Stimulated activated CD8-positive, alpha-beta memory T cell treated with anti-CD3 and anti-CD28 coated beads, Interleukin-12 subunit alpha, Interleukin-12 subunit beta, amount 100 ng/mL, for 4 hours (primary cell): Measurements from ENCODE around the gene ZNF608.

ENCODE experiments used
- DNase-seq: peaks from one replicate; pipeline ENCODE4 v3.0.0-alpha.2; 2020; ENCODE audit warnings: low read depth

Gene ZNF608

DNA sequence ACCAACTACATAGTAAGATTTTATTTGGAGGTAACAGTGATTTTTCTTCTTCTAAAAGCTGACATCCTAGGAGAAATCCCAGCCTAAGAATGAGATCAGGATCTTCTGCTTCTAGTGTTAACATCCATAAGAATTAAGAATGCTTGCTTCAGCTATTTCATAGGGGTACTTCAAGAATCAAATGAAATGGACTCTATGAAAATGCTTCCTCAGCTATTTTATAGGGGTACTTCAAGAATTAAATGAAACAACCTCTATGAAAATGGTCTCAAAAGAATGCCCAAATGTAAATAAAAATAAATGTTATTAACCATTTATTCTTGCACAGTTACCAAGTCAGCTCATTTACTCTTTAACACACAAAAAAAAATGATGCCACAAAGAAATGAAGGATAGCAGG, 31.5 kb downstream of the ZNF608 start:
- no peak for DNase-seq

DNA sequence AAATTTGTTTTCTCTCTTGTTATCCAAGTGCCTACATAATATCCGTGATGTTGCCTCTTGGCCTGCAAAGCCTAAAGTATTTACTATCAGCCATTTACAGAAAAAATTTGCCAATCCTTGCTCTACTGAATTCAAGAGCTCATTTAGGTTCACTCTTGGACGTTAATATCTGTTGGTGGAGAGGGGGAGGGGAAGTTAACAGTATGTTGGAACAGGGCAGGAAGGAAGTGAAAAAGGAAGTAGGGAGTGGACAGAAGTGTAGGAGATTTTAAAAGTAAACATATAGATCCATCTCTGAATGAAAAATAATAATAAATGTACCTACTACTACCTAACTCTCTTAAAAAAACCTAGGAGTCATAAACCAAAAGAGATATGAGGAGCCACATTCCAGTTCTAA, 32.8 kb downstream of the ZNF608 start:
- DNase-seq, result no peak

DNA sequence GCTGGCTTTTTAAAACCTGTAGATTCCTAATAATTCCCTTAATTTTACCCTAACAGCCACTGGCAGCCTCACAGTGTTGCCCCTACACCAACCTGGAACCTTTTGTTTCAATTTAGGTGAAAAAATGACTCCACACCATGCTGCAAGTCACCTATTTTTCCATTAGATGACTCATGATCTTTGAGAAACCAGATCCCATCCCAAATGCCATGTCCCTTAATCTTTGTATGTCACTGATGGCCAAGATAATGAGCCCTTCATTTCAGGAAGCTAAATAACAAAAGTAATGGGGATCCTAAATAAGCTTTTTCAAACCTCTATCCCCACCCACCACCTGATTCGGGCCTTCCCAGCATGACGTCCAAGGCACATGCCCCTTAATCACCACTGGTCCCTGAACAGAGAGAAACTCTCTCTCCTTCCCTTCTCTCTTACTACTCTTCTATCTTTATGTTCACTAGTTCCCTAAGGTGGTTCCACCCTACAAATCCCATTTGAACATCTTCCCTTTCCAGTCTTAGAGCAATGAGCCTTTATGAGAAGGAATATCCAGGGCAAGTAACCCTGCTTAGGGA, 33.6 kb downstream of the ZNF608 start:
- no peak for DNase-seq

DNA sequence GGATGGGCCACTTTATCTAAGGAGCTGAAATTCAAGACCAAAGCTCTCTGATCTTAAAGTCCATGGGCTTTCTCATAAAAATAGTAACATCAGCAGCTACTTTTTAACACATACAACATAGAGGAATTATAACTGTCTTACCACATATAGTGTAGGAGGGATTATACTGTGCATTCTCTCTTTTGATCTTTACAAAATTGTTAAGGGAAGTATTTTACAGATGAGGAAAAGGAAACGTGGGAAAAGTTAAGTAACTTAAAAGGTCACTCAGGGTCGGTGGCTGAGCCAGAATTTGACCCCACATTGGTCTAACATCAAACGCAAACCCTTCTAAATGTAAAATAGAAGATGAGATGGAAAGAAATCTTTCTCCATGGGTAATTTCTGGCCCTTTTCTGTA, 38.4 kb downstream of the ZNF608 start:
- DNase-seq, result no peak

DNA sequence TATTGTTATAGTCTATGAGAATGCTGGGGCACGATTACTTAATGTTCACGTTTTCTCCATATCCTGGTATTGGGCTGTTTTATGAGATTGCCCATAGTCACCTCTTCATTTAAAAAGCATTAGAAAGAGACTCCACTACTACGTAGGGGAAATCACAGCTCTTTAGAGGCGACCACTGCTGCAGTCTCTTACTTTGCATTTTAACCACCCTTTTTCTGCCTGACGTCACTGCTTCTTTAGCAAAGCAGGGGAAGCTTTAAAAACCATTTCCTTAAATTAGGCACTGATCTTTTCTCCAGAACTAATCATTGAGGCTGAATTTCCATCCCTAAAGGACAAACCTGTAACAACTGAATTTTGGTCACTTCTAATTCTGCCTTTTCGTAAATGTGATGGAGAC, 38.9 kb downstream of the ZNF608 start:
- no peak for DNase-seq

DNA sequence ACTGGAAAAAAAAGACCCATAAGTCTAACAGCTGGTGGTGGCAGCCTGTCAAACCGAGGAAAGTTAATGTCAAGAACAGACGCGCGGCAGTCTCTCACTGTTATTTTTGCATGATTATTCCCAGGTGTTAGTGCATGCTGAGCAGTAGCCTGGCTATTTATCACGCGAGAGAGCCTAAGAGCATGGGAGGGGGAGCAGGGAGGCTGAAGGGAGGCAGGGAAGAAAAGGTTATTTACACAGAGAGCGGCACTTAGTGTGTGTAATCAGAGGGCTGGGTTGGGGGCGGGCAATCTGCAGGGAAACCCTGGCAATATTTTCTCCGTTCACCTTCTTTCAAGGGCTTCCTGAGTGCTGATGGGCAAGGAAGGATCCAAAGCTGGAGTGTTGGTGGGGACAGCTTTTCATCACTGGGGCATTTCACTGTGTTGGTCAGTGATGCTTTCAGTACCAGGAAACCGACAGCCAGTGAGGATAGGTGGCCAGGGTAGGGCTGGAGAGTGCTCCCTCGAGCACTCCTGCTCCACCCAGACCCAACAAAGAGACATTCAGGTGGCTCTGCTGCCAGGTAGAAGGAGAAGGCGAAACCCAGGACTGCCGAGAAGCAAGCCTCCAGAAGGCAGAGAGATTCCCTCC, 39.6 kb downstream of the ZNF608 start:
- no peak for DNase-seq

DNA sequence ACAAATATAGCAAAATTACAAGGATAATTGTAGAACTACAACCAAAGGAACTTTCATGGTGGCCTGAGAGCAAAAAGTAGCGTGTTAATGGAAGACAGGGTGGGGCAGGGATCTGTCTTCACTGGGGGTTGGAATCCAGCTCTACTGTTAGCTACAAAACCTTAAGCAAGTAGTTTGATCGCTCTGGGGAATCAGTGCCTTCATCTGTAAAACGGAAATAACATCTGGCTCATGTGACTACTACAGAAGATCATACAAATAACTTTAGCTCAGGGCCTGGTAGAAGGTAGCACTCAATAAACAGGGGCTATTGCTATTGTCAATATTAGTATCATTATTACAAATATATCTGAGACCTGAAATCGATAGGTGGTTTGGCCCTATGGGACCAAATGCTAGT, 40.4 kb downstream of the ZNF608 start:
- no peak for DNase-seq

DNA sequence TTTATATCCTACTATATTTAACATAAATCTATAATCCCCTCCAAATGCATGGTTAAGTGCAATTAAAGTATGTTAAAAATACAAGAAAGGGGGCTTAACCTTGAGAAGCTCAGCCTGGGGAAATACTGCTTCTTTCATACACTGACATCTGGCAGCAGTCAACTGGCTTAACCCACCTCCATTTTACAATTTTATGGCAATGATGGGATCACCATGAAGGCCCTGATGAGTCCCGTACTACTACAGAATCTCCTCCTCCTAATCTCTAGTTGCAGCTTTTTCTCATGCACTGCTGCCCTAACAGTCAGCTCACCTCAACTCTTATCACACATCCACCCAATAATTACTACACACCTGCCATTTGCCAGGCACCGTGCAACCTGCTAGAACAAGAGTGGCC, 40.9 kb downstream of the ZNF608 start:
- DNase-seq, result no peak

DNA sequence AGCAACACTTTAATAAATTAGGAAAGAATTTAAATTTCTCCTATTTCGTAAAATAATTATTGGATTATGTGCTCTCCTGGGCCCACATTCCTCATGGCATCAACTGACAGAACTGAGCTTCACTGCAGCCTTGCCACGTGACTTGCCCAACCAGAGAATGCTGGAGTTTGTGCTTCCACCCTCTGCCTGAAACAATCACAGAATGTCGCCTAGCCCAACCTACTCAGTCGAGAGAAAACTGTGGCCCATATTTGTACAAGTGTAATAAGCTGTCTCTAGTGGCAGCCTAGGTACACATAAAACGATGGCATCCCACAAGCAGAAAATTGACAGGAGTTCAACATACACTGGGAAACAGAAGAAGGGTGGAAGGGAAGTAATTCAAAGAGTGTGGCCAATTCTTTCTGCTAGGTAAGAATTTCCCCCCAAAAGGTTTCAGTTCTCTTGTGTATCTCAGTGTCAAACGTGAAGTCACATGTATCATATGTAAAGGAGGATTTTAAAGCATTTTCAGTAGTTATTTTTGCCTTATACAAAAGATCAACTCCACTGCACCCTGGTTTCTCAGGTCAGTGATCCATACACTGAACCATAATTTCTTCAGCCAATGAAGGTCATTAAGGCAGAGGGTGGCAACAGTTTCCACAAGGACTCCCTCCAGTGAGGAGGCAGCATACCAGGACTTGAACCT, 41.7 kb downstream of the ZNF608 start:
- DNase-seq, result no peak

DNA sequence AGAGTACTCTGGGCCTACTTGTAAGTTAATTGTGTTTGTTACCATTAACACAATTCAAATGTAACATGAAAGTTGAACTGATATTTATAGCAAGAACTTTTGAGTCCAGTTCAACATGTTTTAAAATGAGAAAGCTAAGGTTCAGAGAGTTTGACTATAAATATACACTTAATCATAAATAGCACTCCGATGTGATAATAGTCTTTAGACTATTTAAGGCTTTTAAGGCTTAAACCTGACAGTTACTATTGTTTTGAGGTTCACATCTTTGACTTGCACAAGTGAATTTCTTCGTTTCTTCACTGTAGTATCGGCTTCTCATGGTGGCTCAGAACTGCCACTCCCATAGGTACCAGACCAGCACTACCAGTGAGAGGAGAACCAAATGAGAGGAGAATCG, 42.4 kb downstream of the ZNF608 start:
- DNase-seq, result no peak

DNA sequence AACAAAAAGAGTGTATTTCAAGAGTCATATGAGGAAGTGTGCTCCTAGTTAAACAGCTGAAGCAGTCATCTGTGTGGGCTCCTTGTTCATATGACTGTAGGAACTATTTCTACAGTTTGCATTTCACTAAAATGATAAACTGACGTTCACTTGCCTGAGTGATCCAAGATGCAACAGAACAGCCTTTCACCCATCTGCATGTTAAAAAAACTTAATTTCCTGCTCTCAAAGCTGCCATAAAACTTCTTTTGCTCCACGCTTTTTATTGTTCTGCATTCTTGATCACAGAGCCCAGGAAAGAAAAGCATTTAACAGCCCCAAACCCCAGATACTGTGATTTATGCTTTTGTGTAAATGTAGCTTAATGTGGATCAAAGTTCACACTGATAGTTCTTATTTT, 43.9 kb downstream of the ZNF608 start:
- no peak for DNase-seq

DNA sequence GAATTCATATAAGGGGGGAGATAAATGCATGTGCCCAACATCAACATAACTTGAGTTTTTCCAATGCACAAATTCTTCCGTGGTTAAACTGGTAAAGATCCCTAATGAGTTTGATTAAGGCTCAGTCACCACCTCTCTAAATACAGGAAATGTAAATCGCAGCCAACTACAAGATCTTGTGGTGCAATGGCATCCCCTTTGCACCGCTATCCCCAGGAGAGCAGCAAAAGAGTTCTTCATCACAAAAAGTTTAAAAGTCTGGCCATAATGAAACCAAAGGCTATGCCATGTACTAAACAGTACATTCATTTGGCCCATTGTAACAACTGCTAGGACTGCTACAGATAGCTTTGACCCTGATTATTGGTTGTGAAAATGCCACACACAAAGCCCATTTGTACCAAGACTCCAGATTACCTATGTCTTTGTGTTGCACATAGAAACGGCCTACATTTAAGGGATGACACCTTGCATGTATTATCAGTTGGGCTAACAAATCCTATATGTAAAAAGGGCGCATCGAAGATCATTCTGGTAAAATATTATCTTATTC, 44.5 kb downstream of the ZNF608 start:
- no peak for DNase-seq

DNA sequence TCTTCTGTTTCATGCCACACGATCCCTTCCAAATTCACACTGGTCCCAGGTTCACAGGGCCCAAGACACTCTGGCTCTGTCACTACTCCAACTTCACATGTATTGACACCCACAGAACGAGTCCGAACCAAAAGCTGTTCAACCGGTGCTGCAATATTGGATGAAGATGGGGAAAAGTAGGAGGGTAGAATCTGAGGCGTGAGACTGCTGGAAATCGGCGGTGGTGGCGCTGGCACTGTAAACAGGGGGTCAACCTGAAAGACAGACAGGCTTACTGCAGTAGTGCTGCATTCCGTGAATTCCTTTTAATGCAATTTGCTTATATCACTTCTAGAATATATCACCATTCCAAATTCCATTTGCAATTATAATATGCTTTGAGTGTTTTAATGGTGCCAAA, 45.4 kb downstream of the ZNF608 start:
- no peak for DNase-seq

DNA sequence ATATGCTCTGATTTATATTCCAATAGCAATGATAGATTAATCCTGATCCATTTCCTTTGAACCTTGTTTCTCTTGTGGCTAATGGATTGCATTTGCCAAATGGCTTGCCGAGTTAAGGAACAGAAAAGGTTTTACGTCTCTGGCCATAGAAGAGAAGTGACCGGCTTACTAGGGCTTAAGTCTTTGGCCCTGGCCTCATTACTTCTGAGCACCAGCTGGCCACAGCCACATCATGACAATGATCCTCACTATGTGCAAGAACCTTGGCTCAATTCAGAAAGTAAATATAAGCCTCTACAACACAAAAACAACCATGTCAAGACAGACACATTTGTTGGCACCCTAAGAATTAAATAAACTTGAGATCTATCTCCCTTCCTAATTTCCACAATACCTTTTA, 46.1 kb downstream of the ZNF608 start:
- DNase-seq, result no peak

DNA sequence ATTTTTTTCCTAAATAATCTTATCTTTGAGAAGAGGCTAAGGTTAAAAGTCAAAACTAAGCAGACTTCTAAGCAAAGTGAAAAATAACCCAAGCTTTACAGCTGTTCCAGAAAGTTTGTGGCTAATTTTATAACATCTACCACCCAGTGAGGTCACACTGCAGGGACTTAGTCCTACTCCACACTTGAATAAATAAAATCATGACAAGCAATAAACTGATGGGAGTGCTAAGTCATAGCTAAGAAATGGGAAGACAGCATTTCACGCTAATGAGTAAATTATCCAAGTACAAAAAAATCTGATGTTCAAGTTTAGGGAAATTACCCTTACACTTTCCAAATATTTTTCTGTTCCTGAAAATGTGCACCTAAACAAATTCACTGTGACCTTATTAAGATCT, 47.7 kb downstream of the ZNF608 start:
- DNase-seq, result no peak

DNA sequence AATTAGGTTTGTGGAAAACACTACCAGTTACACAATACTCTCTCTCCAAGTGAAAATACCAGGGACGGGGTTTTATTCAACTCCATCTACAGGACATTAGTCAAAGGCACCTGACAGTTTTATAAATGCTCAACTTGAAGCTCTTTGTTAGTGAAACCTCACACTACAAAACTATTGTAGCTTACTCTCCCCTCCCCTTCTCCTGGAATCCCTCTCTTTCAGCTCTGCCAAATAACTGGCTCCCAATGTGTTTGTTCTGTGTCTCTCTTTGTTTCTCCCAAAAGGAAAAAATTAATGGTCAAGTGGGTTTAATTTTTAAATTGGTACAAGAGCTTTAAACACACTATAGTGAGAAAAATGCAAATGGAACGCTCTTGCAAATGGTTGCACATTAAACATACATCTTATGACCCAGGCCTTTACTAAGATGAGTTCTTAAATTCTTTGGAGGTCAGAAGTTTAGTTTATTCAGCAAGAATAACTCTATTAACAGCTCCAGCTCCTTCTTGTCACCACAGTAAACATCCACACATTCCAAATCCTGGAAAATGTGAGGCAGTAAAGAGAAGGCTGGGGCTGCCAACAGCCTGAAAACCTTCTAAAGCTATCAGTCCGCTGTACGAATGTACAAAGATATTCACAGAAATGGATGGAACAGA, 48.4 kb downstream of the ZNF608 start:
- no peak for DNase-seq

DNA sequence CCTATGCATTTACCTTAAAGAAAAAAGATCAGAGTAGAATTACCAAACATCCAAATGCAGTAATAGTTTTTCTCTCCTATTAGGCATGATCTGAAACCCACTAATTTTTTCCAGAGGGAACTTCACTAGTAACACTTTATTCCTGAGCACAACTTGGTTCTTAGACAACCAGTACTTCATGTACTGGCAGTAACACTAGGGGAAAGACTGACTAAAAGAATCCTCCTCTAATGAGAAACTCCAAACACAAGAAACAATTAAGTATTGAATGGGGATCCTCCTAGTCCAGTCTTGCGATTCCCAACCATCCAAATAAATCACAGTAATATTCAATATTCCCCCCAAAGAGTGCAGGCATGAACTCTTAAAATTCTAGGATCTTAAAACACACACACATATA, 48.9 kb downstream of the ZNF608 start:
- no peak for DNase-seq

DNA sequence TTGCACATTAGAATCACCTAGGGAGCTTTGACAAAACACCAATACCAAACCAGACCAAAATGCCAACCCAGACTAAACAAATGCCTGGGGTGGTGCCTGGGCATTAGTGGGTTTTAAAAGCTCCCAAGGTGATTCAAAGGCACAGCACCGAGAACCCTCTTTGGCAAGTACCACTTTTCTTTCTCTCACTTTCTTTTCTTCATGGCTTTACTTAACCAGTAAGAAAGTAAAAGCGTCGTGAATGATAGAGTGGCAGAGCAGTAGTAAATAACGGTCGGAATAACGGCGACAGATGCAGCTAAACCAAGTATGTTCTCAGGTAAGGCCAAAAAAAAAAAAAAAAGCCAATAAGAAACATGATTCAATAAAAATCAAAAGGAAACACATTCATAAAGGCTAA, 49.5 kb downstream of the ZNF608 start:
- DNase-seq, result no peak
